GM18861 (cell line): ENCODE data around the gene DIAPH2.
A peak's percentile ranks its signal among the peaks of the same experiment; 100 is the strongest.
"Not testable (repeated sequence)": the region's sequence is repeated elsewhere in the genome, so short reads cannot be mapped to it uniquely, and the experiment has no call there.

Source experiments
- ATAC-seq: cut with Tn5 transposase; IDR thresholded peaks from one replicate; pipeline ENCODE4 v1.9.1; 2021; ENCODE audit not compliant: unreplicated experiment

Gene DIAPH2

DNA sequence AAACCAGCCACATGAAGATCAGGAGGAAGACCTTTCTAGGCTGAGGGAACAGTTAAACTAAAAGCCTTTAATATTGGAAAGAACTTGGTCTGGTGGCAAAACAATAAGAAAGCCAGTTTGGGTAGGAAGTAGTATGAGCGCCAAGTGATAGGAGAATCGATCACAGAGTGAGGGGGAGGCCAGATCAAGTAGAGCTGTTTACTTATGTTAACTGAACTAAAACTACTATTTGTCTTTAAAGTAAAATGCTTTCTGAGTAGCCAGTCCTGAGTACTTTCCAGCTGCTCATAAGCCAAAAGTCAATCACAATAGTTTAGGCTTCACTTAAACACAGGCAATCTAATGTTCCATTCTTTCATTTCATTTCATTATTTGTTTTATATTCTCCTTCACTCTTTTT lies 136.3 kb downstream of the DIAPH2 start:
- no peak for ATAC-seq

DNA sequence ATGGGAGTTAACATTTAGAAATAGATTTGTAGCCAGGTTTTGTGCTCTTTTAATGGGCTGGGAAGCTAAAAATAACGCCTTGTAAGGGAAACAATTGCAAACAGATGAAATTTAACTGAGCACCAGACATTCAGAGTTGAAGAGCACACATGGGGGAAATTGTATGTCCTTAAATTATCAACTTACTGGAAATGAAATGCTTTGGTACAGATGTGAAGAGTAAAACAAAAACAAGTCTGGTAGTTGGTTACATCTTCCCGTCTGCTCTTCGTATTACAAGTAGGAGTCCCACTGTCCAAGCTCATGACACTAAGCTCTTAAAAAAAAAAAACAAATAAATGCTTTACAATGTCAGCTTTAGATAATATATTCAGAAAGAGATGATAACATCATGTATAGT lies 139.5 kb downstream of the DIAPH2 start:
- no peak for ATAC-seq

DNA sequence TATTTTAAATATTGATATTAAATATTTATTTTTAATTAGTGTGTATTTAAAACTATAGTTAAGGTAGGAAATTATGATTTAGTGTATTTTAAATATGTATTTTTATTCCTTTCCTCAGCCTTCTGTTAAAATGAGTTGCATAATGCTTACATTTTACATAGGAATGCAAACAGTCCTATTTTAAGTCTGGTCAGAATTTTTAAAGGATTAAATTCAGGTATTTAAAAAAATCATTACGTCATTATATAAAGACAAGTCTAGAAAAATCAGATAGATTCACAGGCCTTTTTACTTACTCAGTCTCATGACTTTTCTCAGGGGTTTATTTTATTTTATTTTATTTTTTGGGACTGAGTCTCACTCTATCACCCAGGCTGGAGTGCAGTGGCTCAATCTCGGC lies 148.7 kb downstream of the DIAPH2 start:
- ATAC-seq, result no peak

DNA sequence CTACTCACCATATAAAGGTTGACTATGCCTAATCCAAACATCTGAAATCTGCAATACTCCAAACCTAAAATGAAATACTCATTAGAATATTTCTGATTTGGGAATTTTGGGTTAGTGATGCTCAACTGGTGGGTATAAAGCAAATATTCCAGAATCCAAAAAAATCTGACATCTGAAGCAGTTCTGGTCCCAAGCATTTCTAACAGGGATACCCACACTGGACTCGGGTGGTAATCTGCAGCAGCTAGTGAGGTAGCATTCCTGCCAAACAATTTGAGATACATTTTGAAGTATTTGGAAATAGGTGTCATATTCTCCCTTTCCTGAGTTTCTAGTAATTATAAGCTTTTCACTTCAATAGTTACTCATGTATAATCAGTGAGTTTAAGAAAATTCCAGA lies 149.5 kb downstream of the DIAPH2 start:
- no peak for ATAC-seq

DNA sequence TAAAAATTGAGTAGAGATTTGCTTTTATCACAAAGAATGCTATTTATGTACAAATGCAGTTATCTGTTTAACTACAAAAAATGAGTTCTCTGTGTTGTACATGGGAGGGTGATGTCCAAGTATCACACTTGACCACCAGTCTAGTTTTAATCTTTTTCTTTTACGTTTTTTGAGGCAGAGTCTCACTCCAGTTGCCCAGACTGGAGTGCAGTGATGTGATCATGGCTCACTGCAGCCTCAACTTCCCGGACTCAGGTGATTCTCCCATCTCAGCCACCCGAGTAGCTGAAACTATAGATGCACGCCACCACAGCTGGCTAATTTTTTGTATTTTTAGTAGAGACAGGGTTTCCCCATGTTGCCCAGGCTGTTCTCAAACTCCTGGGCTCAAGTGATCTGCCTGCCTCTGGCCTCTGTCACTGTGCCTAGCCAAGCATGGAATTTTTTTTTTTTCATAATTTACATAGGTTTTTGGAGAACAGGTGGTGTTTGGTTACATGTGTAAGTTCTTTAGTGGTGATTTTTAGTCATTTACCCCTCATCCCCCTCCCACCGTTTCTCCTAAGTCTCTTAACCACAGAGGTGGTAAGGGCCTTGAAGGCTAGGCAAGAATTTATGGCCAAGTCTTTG lies 151.1 kb downstream of the DIAPH2 start:
- ATAC-seq, result peak; percentile 69

DNA sequence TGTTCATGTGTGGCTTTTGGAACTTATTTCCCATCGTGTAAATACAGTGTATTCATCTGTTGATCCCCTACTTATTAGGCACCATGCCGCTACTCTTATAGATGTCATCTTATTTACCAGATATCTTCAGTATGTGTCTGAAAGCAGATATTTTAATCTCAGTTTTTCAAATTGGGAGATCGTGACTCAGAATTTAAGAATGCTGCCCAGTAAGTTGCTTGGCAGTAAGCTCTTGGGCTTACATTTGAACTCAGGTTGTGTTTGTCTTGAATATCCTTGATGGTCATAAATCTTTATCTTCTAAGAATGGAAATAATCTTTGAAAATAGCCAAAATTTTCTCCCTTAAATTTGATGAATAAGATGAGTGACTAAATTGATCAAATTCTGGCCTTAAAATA lies 153.2 kb downstream of the DIAPH2 start:
- ATAC-seq, result no peak

DNA sequence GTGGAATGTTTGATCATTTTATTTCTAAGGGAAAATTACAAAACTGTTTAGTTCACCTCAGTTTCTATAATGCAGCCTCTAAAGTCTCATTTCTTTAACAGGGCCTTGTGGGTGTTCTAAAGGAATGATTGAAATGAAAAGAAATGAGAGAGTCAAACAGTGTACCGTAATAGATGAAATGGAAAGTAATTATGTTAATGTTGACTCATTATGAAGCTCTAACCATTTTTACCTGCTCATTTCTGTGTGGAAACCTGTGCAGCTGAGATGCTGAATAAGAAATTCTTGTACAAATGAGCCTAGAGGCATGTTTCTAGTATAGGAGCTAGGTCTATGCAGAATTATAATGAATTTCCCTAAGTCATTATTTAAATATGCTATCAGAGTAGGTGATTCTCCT lies 153.9 kb downstream of the DIAPH2 start:
- ATAC-seq, result no peak

DNA sequence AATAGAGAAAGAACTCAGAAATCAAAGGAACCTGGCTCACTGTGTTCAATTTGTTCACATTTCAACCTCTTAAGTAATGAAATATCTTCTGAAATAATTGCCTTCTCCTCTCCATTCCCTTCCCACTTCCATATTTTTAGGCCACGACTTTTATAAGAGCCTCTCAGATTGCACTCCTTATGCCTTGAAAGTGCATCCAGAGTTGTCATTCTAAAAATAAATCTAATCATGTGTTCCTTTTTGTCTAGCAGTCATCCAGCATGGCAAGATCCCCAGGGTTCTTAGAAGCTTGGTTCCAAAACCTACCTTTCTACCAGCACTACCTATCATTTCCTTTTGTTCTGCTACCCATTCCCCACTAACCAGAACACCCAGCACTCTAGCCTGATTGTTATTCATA lies 156.7 kb downstream of the DIAPH2 start:
- ATAC-seq, result no peak

DNA sequence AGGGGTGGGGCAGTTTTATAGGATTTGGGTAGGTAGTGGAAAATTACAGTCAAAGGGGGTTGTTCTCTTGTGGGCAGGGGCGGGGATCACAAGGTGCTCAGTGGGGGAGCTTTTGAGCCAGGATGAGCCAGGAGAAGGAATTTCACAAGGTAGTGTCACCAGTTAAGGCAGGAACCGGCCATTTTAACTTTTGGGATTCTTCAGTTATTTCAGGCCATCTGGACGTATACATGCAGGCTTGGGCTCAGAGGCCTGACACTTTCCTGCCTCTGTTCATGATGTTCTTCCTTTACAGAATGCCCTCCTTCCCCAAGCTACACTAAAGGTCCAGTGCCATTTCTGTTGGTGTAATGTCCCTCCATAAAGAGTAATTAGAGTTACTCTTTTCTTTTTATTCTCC lies 157.2 kb downstream of the DIAPH2 start:
- ATAC-seq, result not testable (repeated sequence)

DNA sequence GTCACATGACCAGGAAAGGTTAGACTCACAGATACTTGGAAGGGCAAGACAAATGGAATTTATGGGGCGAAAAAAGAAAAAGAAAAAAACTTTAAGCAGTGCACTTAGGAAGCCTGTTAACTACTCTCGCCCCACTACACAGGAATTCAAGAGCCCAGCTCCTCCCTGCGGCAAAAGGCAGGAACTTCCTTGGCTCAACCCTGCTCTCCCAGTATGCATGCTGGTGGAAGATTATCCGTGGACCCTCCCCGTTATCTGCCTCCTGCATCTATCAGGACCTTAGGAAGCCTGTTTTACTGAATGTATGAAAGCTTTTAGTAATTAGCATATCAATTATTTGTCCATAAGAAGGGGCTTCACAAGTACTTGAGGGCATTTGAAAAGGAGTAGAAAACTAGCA lies 158.9 kb downstream of the DIAPH2 start:
- no peak for ATAC-seq

DNA sequence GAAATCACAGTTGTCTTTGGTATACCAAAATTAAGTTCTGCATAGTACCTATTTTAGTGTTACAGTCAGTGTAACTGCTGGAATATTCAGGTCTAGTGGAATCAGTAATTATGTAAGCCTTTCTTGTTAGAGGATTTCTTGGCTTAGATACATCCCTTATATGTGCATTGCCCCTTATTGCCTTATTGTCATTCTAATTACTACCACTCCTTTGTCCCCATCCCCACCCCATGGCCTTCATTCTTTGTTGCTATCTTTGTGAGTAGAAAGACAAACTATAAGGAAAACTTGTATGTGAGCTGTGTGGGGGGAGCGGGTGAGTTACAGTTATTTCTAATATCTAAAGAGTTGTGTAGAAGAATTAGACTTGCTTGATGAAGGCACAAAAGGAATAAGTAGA lies 162.2 kb downstream of the DIAPH2 start:
- no peak for ATAC-seq

DNA sequence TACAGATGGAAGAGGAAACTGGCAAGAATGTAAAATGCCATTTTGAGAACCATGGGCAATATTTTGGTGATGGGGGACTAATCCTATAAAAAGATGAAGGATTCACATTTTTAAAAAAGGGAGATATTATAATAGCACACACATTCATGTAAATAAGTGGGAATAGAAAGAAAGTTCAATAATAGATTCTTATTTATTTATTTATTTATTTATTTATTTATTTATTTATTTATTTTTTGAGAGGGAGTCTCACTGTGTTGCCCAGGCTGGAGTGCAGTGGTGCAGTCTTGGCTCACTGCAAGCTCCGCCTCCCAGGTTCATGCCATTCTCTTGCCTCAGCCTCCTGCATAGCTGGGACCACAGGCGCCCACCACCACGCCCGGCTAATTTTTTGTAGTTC lies 174.8 kb downstream of the DIAPH2 start:
- not testable (repeated sequence) for ATAC-seq

DNA sequence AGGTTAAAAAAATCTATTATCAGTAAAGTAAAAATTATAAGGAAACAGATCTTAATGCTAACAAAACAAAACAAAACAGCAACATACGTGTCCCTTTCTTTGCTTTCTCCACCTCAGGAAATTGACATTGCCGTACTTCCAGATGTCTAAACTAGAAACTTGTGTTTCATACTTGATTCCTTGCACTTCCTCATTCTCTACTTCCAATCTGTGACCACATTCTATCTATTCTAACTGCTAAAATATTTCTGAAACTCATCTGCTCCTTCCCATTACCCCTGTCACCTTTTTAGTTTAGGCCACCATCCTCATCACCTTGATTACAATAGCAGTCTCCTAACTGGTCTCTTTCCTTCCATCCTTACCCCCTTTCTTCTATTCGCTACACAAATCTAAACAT lies 176.6 kb downstream of the DIAPH2 start:
- no peak for ATAC-seq

DNA sequence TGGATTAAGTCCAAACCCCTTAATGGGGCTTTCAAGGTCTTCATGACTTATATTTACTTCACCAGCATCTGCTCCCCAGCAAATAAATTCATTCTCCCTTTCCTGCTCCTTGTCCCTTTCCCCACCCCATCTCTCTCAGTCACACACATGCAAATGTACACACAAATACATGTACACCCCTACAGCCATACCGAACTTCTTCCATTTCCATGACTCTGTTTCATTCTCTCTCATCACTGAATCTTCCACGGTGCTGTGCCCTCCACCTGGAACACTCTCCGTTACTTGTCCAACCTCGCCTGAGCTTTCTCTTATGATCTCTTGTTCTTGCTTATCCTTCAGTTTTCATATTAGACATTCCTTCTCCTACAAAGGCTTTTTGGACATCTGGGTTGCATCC lies 177.0 kb downstream of the DIAPH2 start:
- ATAC-seq, result no peak

DNA sequence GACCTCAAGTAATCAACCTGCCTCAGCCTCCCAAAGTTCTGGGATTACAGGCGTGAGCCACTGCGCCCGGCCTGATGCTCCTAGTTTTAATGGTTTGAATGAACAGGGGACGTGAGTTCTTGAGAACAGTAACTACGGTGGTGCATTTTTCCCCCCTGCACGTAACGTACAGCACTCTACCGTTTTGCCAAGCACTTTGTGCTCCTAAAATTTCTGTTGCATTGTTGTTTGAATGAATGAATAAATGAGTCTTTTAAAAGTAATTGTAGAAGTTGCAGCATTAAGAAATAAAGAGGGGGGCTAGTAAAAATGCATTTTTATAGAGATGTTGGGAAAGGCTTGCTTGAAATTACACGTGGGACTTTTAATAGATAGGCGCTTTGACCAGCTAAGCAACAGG lies 199.0 kb downstream of the DIAPH2 start, which contains the start of gene RPA4:
RPA4 (plus strand) TSS at position 301 of the 400 bp plus-strand sequence. CDS start 403 bp downstream, outside the sequence.
- ATAC-seq, result no peak

DNA sequence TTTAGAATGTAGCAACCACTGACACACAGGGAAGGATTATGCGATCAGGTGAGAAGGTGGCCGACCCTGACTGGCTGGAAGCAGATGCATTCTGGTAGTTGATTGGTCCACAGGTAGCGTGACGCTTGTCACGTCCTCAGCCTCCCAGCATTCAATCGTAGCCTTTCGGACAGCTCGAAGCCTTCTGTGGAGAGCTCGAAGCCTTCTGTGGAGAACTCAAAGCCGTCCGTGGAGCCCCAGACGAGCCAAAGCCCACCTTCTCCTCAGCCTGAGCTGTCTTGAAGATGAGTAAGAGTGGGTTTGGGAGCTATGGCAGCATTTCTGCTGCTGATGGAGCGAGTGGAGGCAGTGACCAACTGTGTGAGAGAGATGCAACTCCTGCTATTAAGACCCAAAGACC lies 199.4 kb downstream of the DIAPH2 start:
- ATAC-seq, result no peak

DNA sequence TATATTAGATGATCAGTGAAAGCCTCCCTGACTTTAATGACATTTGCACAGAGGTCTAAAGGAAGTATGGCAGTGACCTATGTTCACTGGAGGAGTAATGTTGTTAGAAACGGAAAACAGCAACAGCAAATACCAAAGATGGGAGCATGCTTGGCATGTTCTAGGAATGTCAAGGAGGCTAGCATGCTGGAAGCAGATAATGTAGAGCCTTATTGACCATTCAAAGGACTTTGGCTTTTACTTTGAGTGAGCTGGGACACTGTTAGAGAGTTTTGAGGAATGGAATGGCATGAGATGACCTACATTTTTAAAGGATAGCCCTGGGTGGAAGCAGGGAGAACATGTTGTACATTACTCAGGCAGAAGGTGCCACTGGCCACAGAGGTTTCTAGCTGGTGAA lies 205.1 kb downstream of the DIAPH2 start:
- no peak for ATAC-seq

DNA sequence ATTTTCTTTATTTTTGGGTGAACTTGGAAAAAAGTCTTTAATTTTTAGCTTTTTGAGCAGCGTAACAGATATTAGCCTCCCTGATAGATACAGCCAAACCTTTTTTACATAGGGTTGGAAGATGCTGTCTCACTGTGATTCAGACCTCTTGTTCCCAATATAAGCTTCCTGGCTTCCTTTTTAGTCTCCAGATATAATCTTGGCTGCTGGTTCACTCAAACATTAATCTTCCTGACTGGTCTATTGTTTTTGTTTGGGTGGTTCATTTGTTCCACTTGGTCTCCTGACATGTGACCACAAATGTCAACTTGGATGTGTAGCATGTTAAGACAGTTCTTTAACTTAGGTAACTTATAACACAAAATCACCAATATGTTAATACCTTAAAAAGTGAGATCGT lies 222.1 kb downstream of the DIAPH2 start:
- ATAC-seq, result no peak

DNA sequence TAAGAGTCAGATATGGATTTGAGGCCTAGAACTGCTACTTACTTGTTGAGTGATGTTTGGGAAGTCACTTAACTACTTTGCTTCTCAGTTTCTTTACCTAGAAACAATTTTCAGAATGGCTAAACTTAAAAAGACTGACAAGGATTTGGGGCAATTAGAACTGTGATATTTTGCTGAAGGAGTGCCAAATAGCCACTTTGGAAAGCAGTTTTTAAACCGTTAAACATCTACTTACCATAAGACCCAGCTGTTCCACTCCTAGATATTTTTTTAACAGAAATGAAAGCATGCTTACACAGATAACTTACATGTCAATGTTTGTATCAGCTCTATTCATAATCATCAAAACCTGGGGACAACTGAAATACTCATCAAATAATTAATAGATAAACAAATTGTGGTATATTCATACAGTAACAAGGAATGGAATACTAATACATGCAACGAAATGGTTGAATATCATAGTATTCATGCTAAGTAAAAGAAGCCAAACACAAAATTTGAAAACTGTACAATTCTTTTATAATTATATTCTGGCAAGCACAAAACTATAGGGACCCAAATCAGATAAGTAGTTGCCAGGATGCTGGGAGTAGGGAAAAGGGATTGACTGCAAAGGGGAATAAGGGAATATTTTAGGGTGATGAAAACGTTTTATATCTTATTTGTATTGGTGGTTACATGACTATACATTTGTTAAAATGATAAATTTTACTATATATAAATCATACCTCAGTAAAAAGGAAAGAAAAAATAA lies 223.1 kb downstream of the DIAPH2 start:
- ATAC-seq, result no peak

DNA sequence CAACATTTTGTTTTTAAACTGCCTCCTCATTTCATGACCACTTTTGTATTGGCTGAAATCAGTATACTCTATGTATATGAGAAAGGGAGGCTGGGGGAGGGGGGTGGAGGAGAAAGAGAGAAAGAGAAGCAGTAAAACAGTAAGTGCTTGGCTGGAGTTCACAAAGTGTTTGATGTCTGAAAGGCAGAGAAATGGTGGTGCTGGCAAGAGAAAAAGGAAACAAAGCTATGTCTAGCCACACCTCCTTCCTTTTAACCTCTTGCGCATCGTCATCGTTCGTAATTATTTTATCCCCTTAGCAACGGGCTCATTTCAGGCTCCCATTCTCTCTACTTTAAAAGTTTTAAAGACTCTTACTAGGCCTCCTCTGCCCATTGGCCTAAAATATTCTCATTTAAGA lies 224.6 kb downstream of the DIAPH2 start:
- ATAC-seq, result no peak

DNA sequence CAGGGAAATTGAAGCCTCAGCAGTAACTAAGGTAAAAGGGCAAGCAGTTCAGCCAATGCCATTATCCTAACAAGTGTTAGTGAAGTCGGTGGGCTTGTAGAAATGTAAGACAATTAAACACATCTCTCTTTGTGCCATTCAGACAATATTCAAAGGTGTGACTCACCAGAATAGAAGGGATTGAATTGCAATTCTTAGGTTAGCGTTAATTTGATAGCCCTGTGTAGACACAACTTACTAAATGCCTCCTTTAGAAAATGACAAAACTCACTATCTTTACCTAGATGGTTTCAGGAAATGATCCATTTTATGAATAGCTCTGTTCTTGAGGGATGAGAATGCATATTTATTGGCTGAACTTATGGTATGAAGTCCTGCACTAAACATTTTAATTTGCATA lies 234.2 kb downstream of the DIAPH2 start:
- ATAC-seq, result no peak

DNA sequence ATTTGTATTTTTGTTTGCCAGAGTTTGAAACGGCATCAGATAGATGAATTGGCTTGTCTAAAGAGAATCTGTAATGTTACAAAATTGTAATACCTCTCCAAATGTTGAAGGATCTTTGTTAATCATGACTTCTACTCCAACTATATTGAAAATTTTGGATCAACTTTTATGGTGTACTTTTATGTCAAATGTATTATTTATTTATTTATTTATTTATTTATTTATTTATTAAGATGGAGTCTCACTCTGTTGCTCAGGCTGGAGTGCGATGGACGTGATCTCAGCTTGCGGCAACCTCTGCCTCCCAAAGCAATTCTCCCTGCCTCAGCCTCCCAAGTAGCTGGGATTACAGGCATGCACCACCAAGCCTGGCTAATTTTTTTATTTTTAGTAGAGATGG lies 235.0 kb downstream of the DIAPH2 start:
- ATAC-seq, result no peak

DNA sequence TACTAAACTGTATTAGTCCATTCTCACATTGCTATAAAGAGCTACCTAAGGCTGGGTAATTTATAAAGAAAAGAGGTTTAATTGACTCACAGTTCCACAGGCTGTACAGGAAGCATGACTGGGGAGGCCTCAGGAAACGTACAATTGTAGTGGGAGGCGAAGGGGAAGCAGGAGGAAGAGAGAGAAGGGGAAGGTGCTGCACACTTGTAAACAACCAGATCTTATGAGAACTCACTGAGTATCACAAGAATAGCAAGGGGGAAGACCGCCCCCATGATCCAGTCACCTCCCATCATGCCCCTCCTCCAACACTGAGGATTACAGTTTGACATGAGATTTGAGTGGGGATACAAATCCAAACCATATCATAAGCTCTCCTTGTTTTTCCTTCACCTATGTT lies 239.9 kb downstream of the DIAPH2 start:
- no peak for ATAC-seq
